HG02798 (cell line): ENCODE results near the gene VASH1.

Source experiments
- ATAC-seq: cut with Tn5 transposase; IDR thresholded peaks from one replicate; pipeline ENCODE4 v1.9.1; 2021; ENCODE audit warnings: mild to moderate bottlenecking; ENCODE audit not compliant: unreplicated experiment, poor library complexity

Gene VASH1

GRCh38 chr14:76827696-76828296, 66.5 kb downstream of the VASH1 start:
- no peak for ATAC-seq

- no peak for ATAC-seq
Observed at GRCh38 chr14:76828339-76829012, 67.2 kb downstream of the VASH1 start.

- ATAC-seq, result no peak
Observed at GRCh38 chr14:76829013-76829365, 67.7 kb downstream of the VASH1 start.

GRCh38 chr14:76829650-76830421, 68.6 kb downstream of the VASH1 start:
- no peak for ATAC-seq

GRCh38 chr14:76830556-76830955, 69.3 kb downstream of the VASH1 start:
- no peak for ATAC-seq

- no peak for ATAC-seq
Observed at GRCh38 chr14:76832503-76832988, 71.3 kb downstream of the VASH1 start.
